GM23338 (cell line): Measurements from ENCODE around the gene EPHX1.

Source experiments
- CREB1 ChIP-seq: fragments of 250-450 bp; sonication (Bioruptor Pico); IDR thresholded peaks from 2 replicates; pipeline ENCODE4 v1.5.0; 2020; ENCODE audit warnings: low read depth, mild to moderate bottlenecking, moderate library complexity
- ETS1 ChIP-seq: IDR thresholded peaks from 2 replicates; pipeline ENCODE4 v1.6.1; 2016; ENCODE audit warnings: antibody characterized with exemption
- EZH2 ChIP-seq: fragments of 200-600 bp; sonication (generic); IDR thresholded peaks from one replicate; pipeline ENCODE4 v1.8.0; 2017; ENCODE audit warnings: antibody characterized with exemption, mild to moderate bottlenecking, low read depth; ENCODE audit not compliant: unreplicated experiment
- EZH2phosphoT487 ChIP-seq: fragments of 200-600 bp; sonication (generic); IDR thresholded peaks from one replicate; pipeline ENCODE4 v1.8.1; 2018; ENCODE audit warnings: antibody characterized with exemption; ENCODE audit not compliant: unreplicated experiment
- JUNB ChIP-seq: IDR thresholded peaks from one replicate; pipeline ENCODE4 v1.6.1; 2016; ENCODE audit warnings: antibody characterized with exemption; ENCODE audit not compliant: unreplicated experiment
- POLR2AphosphoS5 ChIP-seq: IDR thresholded peaks from 2 replicates; pipeline ENCODE4 v1.6.1; 2016; ENCODE audit warnings: antibody characterized with exemption, low read depth
- ZNF114 ChIP-seq: fragments of 250-450 bp; sonication (Bioruptor Pico); IDR thresholded peaks from 2 replicates; pipeline ENCODE4 v1.5.0; 2020; ENCODE audit warnings: mild to moderate bottlenecking, moderate library complexity
- TF ChIP-seq, protein P1 (sequence below), 2 experiments: fragments of 200-600 bp in 1 of 2; sonication (generic) in 1 of 2; conservative IDR thresholded peaks; 2 replicates each; pipeline versions ENCODE4 v1.5.1 to v1.6.1; 2016 to 2017; ENCODE audit warnings: antibody characterized with exemption in 2 of 2, low read depth in 2 of 2, mild to moderate bottlenecking in 2 of 2, moderate library complexity in 1 of 2
- TF ChIP-seq, protein P2 (sequence below): IDR thresholded peaks from one replicate; pipeline ENCODE4 v1.6.1; 2018; ENCODE audit warnings: antibody characterized with exemption; ENCODE audit not compliant: unreplicated experiment

- TF ChIP-seq, protein P1, sequence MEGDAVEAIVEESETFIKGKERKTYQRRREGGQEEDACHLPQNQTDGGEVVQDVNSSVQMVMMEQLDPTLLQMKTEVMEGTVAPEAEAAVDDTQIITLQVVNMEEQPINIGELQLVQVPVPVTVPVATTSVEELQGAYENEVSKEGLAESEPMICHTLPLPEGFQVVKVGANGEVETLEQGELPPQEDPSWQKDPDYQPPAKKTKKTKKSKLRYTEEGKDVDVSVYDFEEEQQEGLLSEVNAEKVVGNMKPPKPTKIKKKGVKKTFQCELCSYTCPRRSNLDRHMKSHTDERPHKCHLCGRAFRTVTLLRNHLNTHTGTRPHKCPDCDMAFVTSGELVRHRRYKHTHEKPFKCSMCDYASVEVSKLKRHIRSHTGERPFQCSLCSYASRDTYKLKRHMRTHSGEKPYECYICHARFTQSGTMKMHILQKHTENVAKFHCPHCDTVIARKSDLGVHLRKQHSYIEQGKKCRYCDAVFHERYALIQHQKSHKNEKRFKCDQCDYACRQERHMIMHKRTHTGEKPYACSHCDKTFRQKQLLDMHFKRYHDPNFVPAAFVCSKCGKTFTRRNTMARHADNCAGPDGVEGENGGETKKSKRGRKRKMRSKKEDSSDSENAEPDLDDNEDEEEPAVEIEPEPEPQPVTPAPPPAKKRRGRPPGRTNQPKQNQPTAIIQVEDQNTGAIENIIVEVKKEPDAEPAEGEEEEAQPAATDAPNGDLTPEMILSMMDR (conservative IDR thresholded peaks at IDR 0.05; ENCODE audit: low read depth in 2 of 2), result peak; percentile 58 to 82
- TF ChIP-seq CREB1 (no peak), EZH2 (no peak), ETS1 (no peak), POLR2AphosphoS5 (no peak), EZH2phosphoT487 (no peak), ZNF114 (CRISPR knock-in tag) (no peak), JUNB (no peak)
- TF ChIP-seq, protein P2, sequence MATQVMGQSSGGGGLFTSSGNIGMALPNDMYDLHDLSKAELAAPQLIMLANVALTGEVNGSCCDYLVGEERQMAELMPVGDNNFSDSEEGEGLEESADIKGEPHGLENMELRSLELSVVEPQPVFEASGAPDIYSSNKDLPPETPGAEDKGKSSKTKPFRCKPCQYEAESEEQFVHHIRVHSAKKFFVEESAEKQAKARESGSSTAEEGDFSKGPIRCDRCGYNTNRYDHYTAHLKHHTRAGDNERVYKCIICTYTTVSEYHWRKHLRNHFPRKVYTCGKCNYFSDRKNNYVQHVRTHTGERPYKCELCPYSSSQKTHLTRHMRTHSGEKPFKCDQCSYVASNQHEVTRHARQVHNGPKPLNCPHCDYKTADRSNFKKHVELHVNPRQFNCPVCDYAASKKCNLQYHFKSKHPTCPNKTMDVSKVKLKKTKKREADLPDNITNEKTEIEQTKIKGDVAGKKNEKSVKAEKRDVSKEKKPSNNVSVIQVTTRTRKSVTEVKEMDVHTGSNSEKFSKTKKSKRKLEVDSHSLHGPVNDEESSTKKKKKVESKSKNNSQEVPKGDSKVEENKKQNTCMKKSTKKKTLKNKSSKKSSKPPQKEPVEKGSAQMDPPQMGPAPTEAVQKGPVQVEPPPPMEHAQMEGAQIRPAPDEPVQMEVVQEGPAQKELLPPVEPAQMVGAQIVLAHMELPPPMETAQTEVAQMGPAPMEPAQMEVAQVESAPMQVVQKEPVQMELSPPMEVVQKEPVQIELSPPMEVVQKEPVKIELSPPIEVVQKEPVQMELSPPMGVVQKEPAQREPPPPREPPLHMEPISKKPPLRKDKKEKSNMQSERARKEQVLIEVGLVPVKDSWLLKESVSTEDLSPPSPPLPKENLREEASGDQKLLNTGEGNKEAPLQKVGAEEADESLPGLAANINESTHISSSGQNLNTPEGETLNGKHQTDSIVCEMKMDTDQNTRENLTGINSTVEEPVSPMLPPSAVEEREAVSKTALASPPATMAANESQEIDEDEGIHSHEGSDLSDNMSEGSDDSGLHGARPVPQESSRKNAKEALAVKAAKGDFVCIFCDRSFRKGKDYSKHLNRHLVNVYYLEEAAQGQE, result no peak
Measured at GRCh38 chr1:225877580-225877979, 67.7 kb downstream of the EPHX1 start.
